HG03565 (cell line): Measurements from ENCODE around the gene VPS13D.

Experiments used
- ATAC-seq: cut with Tn5 transposase; IDR thresholded peaks from one replicate; pipeline ENCODE4 v1.9.1; 2021; ENCODE audit warnings: mild to moderate bottlenecking, moderate library complexity; ENCODE audit not compliant: unreplicated experiment

Gene VPS13D, protein sequence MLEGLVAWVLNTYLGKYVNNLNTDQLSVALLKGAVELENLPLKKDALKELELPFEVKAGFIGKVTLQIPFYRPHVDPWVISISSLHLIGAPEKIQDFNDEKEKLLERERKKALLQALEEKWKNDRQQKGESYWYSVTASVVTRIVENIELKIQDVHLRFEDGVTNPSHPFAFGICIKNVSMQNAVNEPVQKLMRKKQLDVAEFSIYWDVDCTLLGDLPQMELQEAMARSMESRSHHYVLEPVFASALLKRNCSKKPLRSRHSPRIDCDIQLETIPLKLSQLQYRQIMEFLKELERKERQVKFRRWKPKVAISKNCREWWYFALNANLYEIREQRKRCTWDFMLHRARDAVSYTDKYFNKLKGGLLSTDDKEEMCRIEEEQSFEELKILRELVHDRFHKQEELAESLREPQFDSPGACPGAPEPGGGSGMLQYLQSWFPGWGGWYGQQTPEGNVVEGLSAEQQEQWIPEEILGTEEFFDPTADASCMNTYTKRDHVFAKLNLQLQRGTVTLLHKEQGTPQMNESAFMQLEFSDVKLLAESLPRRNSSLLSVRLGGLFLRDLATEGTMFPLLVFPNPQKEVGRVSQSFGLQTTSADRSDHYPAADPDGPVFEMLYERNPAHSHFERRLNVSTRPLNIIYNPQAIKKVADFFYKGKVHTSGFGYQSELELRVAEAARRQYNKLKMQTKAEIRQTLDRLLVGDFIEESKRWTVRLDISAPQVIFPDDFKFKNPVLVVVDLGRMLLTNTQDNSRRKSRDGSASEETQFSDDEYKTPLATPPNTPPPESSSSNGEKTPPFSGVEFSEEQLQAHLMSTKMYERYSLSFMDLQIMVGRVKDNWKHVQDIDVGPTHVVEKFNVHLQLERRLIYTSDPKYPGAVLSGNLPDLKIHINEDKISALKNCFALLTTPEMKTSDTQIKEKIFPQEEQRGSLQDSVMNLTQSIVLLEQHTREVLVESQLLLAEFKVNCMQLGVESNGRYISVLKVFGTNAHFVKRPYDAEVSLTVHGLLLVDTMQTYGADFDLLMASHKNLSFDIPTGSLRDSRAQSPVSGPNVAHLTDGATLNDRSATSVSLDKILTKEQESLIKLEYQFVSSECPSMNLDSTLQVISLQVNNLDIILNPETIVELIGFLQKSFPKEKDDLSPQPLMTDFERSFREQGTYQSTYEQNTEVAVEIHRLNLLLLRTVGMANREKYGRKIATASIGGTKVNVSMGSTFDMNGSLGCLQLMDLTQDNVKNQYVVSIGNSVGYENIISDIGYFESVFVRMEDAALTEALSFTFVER (N-terminal part only)

DNA sequence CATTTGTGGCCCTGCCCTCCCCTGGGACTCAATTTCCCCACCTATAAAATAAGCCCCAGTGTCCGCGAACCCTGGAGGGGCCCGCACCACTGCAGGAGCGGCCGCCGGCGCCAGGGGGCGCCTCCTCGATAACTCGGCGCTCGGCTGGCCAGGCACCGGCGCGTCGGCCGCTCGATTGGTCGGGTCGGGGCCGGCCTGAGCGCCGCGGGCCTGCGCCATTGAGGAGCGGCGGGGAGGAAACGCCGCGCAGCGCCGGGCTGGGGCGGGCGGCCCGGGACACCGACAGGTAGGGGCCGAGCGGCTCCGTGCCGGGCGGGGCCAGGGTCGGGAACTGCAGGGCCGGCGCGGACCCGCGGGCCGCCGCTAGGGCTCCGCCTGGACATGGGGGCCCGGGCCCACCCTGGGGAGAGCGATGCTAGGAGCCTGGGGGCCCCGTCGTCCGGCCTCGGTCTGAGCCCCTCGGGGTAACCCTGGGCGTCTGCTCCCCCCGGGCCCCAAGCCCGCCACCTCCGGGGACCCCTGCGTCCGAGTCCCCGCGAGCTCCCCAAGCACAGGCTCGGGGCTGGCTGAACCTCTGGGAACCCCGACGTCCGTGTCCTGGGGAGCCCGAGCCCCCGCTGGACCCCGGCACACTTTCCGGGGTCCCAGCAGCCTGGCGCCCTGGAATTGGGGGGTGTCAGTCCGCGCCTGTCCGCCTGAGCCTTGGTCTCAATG is at the start of gene VPS13D:
Gene VPS13D, plus strand, starts transcription at position 196 of the 714 bp plus-strand sequence. CDS start 4,237 bp downstream, outside the sequence.
- peak; percentile 78 for ATAC-seq

DNA sequence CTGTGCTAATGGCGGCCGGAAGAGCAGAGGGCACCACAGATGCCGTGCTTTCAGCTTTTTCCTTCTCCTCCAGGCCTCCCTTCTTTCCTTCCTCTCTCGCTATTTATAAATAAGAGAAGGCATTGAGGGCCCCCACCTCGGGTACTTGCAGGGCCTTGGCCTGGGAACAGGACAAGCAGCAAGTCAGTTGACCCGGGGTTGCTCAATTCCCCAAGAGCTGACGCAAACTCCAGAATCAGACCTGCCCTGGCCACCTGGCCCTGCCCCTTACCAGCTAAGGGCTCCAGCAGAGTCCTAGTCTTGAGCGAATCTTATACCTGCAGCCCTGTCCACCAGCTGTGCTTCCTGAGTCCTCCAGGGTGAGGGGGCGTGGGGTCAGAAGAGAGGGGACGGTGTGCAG is 49.5 kb upstream of the VPS13D start:
- no peak for ATAC-seq

- ATAC-seq, result no peak
Observed at GRCh38 chr1:12180903-12181302, 48.9 kb upstream of the VPS13D start.

DNA sequence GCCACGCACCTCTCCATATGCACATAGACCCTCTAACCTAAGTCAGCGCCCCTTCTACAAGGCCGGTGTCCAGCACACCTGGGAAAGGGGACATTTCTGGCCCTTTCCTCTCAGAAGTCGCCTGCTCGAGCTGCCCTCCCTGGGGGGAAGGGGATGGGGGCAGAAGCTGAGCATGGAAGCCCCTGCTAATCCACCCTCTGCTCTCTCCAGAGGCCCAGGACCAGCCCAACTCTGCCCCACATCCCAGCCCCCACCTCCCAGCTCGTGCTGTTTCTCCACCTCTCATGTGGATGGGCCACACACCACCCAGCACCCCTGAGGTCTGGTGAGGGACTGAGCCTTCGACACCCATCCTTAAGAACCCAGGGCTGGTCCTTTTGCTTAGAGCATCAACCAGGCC is 48.3 kb upstream of the VPS13D start:
- no peak for ATAC-seq

- no peak for ATAC-seq
Observed at GRCh38 chr1:12182410-12182984, 47.3 kb upstream of the VPS13D start.

- no peak for ATAC-seq
Observed at GRCh38 chr1:12183095-12183794, 46.6 kb upstream of the VPS13D start.

GRCh38 chr1:12184008-12184681 is 45.7 kb upstream of the VPS13D start:
- no peak for ATAC-seq

- ATAC-seq, result no peak
Observed at GRCh38 chr1:12185036-12185917, 44.6 kb upstream of the VPS13D start.

- ATAC-seq, result no peak
Observed at GRCh38 chr1:12185918-12186678, 43.7 kb upstream of the VPS13D start.

DNA sequence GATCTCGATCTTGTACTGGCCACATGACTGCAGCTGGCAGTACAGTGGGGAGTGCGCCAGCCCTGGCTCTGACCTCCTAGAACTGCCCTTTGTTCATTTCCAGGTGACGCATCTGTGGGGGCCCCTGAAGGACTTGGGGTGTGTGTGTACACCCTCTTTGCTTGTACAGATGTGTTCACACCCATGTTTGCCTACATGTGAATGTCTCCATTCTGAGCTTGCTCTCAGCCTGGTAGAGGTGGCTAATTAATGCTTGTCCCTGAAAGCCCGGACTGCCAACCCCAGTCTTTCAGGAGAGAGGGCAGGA is 43.2 kb upstream of the VPS13D start:
- ATAC-seq, result no peak

DNA sequence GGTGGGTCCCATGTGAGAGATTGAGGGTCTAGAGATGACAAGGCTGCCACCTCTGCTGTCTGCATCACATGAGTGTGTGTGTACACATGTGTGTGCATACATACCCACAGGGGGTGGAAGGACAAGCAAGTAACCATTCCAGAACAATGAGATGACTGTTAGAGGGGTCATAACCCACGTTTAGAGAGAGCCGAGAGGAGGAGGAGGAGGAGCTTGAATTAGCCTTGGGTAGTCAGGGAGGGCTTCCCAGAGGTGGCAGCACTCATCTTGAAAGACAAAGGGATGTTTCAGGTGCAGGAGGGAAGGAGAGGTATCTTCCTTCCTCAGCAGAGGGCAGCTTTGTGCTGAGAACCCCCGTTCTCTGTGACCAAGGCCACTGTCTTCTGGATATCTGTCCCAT is 41.7 kb upstream of the VPS13D start:
- ATAC-seq, result no peak

DNA sequence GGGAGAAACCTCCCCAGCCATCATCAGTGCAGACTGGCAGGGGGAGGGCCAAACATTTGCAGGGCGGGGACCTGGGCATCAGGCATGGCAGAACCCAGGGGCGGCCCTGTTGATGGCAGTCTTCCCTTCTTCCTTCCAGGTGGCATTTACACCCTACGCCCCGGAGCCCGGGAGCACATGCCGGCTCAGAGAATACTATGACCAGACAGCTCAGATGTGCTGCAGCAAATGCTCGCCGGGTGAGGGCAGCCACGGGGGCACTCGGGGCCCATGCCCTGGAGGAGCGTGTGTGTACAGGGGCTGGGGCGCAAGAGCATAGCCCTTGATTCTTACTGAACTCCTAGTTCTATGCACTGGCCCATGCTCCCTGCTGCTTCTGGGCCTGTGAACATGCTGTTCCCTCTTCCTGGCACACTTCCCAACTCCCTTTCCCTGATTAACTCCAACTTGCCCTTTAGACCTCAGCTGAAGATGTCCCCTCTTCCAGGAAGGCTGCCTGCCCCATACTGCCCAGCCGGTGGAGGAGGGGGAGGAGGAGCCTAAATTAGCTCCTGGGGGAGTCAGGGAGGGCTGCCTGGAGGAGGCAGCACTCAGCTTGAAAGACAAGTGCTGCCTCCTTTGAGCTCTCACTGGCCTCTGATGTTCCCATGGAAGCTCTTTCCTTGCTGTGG is 41.0 kb upstream of the VPS13D start:
- no peak for ATAC-seq

- no peak for ATAC-seq
Observed at GRCh38 chr1:12189328-12189682, 40.5 kb upstream of the VPS13D start.

GRCh38 chr1:12191242-12192032 is 38.4 kb upstream of the VPS13D start:
- ATAC-seq, result no peak

DNA sequence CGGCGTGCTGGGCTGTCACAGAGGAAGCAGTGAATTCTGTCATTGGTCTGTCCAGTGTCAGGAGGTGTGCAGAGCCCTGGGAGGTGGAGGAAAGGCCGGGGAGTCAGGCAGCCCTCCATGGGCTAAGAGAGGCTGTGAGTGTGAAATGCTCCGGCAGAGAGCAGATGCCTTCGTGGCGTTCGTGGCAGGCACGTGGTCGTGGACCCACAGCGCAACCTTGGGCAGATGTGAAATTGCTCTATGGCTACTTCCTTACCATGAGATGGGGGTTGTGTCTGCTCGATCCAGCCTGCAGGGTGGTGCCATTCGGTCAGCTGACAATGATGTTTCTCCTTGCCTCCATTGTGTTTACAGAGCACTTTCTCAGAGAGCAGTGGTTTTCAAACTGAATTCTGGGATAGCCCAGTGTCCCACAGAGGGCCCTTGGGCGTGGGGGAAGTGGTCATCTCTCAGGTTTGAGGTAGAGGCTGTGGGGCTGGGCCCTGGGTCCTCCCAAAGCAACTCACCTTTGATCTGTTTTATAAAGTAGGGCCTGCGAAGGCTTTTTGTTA is 35.1 kb upstream of the VPS13D start:
- ATAC-seq, result no peak

DNA sequence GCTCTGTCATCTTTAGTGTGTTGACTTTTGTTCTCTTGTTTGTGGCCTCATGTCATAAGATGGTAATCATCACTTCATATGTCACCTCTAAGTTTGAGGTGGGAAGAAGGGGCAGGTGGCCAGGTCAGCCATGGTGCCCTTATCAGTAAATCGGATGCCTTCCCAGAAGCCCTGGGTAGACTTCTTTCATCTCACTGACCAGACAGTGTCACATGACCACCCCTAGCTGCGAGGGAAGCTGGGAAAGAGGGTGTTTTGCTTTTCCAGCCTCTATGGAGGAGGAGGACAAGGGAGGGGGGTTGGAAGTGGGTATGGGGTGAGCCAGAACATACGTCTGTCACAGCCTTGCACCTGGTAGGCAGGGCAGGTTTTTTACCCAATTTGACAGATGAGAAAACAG is 34.4 kb upstream of the VPS13D start:
- no peak for ATAC-seq
